ENCODE results near the gene FADS2.

- TF ChIP-seq CTCF (IDR thresholded peaks at IDR 0.05) (no peak), POLR2A (IDR thresholded peaks at IDR 0.05) (no peak)
These were observed 28.3 kb upstream of the FADS2 start for GRCh38 chr11:61799665-61800284.
